ENCODE data around the gene P2RX3.
"Not testable (repeated sequence)": the region's sequence is repeated elsewhere in the genome, so short reads cannot be mapped to it uniquely, and the experiment has no call there.

Gene P2RX3

DNA sequence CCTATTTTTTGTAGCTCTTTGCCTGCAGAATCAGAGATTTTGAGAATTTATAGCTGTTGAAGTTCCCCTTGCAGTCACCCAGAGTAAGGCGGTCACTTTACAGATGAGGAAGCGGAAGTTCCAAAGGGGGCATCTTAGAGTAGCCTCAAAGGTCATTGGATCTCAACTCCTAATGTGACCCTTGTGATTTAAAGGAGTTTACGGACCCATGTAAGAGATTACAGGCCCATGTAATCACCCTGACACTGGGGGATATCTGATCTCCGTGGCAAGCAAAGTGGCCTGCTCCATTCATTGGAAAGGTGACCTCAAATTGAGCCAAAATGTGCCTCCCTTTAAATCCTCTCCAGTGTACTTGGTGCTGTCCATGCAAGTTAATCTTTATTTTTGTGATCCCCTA lies 15.7 kb downstream of the P2RX3 start:
- DNase-seq, result no peak

GRCh38 chr11:57354699-57355098 lies 16.5 kb downstream of the P2RX3 start:
- DNase-seq, result no peak

- DNase-seq, result no peak
These were observed 18.1 kb downstream of the P2RX3 start for GRCh38 chr11:57356268-57356667.

DNA sequence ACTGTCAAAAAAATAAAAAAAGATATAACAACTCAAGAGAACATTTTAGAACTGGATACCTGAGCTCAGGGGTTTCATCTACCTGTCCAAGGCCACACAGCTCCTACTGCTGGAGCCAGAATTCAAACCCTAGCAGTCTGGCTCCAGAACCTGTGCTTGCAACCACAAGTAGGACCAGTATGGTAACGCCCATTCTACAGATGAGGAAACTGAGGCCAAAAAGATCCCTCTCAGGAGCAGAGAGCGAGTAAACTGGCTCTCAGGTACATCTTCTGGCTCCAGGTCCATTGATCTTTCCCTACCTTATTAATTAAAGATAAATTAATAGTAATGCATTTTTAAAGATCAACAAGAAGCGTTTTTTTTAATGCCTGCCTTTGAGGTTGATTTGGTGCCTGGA lies 19.2 kb downstream of the P2RX3 start:
- no peak for DNase-seq

DNA sequence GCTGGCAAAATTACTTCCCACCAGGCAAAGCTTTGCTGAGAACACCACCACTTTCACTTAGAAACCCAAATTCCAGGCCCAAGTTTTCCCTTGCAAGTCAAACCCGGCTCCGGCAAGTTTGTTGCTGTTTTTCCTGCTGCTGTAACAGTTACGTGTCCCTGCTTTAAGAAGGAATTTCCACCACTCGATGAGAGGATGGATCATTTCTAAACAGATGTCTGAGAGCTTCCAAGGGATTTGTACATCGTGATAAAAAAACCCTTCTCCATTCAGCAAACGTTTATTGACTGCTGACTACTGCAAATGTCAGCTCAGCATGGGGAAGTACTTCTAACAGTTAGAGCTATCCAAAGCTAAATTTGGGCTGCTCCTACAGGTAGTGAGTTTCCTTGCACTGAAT lies 19.7 kb downstream of the P2RX3 start:
- no peak for DNase-seq

DNA sequence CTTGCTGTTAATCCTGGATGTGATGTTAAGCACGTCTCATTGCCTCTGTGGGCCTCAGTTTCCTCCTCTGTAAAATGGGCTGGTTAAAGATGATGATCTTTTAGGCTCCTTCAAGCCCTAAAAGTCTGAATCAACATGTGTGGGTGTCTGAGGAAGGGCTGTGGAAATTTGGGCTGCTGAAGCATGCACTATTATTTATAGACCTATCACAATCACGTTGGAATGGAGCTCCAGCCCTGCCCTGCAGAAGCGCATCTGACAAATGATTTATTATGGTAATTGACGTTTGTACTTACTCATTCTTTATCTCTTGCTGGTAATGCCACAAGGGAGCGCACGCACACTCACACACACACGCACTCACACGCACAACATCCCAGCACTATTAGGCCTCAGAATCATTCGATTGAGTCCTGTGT lies 20.4 kb downstream of the P2RX3 start:
- DNase-seq, result no peak

DNA sequence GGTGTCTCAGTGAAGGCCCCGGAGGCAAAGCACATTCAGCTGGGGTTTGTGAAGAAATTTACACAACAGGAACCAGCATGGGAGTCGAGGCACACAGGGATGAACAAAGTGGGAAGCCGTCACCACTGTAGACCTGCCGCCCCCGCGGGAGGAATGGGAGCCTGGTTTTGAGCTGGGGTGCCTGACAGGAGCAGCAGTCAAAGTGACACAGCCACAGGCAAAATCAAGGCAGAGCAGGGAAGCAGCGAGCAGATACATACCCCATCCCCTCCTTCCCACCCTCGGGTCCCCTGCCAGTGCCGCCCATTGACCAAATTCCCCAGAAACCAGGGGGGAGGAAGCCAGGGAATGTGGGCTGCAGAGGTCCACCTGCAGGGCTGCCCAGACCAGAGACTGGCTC lies 20.8 kb downstream of the P2RX3 start:
- no peak for DNase-seq

- DNase-seq, result no peak
These were observed 21.2 kb downstream of the P2RX3 start for GRCh38 chr11:57359396-57359795.

DNA sequence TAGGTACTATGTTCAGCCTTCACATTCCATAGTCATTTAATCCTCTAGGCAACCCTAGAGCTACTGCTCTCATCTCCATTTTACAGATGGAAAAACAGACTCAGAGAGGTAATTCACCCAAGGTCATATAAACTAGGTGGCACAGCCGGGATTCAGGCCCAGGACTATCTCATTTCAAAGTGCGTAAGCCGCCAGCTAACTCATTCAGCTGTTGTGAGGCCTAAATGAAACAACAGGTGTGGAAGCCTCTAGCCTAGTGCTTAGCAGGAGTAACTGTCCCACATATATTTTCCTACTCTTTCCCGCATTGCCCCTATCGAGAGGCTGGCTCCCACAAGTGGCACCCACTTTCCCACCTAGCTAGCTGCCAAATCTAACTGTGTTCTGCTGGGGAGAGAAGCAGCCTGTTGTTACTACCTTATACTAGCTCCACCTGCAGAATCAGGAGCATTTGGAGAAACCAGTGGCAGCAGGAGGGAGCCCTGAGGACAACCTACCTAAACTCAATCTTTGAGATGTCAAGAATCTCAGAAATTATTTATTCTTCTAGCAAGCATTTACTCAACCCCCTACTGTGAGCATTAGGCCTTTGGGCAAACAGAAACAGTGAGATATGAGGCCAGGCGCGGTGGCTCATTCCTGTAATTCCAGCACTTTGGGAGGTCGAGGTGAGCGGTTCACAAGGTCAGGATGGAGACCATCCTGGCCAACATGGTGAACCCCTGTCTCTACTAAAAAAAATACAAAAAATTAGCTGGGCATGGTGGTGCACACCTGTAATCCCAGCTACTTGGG lies 21.9 kb downstream of the P2RX3 start:
- no peak for DNase-seq

GRCh38 chr11:57360991-57361390 lies 22.8 kb downstream of the P2RX3 start:
- DNase-seq, result no peak

- DNase-seq, result not testable (repeated sequence)
These were observed 23.3 kb downstream of the P2RX3 start for GRCh38 chr11:57361420-57361819.

DNA sequence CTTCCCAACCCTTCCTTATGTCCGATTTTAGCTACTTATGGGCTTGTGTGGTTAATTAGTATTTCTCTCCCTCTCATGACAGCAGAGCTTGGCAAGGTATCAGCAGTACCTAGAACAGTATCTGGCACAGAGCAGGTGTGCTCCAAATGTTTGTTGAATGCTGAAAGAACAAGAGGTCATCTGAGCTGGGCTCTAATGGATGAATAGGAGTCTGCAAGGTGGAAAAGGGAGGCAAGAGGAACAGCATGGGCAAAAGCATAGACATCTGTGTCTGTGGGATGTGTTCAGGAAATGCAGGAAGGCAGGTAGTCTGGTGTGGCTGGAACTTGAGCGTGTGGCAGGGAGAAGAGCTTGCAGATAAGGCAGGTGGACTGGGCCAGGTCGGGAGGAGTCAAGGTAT lies 23.8 kb downstream of the P2RX3 start:
- DNase-seq, result no peak

DNA sequence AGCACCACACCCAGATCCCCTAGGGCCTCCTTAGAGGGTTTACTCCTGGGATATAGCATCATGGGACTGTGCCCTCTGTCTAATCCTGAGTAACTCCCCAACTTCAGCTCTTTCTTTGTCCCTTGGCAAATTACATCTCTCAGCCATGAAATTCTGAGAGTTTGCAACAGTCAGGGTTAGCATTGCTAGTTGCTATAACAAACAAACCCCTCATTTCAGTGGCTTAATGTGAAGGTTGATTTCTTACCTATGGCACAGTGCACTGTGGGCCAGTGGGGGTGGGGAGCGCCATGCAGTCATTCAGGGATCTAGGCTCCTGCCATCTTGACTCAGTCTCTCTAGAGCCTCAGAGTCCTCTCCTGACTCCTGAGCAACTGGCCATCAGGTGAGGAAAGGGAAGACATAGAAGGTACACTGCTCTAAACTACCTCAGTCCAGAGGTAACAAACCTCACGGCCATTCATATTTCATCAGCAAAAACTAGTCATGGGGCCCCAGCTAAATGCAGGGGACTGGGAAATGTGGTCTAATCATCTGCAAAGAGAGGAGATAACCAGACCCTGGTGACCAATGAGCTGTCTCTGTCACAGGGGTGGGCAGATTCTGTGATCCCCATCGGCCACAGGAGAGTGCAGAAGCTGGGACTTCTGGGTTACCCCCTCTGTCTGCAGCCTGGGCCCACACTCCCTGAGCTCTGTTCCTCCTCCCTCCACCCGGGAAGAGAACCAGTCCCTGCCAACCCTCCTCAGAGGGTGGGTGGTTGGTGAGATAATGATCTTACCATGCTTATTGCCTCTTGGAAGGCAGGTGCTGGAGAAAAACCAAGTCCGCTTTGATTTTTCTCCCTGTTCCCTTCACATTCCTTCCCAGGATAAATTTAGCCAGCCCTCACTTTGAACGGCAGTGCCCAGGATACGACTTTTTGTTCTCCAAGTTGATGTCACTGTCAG lies 25.3 kb downstream of the P2RX3 start:
- DNase-seq, result no peak

DNA sequence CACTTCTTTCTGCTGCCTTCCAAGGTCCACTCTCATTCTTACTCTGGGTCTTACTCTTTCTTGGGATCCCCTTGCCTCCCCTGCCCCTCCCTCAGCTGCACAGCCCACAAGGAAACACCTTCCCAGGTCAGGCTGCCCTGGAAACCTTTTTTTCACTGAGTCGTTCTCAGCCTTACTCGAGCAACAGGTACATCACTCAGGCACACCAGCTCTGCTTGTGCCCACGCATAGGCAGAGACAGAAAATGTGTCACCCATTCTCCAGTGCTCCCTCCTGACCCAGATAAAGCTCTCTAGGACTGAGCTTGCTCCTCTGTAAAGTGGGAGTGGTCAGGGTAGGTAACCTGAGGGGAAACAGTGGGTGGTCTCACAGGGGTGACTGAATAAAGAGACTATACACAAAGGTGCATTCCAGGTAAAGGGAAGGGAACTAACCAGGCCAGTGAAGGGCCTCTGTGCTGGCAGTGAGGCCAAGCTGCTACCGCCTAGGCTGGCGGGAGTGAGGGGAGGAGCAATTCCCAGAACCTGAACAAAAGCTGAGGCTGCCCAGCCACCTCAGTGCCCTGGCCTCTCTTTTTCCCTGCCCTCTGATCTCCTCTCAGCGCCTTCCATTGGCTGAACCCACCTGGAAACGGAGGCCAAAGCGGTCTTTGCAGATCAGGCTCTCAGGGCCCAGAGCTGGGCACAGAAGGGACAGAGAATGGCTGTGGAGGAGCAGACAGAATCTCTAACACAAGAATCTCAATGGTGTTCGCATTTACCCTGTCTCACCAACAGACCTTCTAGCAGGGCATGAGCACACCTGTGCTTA lies 26.9 kb downstream of the P2RX3 start:
- DNase-seq, result no peak

GRCh38 chr11:57368106-57368844 lies 30.1 kb downstream of the P2RX3 start:
- no peak for DNase-seq

- DNase-seq, result no peak
These were observed 30.7 kb downstream of the P2RX3 start for GRCh38 chr11:57368845-57369232.

GRCh38 chr11:57370251-57370650 lies 32.1 kb downstream of the P2RX3 start:
- DNase-seq, result no peak

DNA sequence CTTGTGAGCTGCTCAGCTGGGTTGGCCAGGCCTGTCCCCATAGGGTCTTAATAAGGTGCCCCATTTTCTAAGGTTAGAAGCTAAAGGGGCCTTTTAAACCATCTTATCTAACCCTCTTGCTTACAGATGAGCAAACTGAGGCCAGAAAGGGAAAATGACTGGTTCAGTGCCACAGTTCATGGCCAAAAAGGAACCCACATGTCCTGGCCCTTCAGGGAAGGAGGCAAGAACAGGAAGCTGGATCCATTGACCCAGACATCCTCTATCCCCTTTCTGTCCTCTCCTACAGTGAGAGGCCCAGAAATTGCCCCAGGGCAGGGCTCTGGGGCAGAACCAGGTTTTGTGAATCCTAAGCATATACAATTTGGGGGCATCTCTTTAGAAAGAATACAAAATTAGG lies 32.8 kb downstream of the P2RX3 start:
- no peak for DNase-seq

DNA sequence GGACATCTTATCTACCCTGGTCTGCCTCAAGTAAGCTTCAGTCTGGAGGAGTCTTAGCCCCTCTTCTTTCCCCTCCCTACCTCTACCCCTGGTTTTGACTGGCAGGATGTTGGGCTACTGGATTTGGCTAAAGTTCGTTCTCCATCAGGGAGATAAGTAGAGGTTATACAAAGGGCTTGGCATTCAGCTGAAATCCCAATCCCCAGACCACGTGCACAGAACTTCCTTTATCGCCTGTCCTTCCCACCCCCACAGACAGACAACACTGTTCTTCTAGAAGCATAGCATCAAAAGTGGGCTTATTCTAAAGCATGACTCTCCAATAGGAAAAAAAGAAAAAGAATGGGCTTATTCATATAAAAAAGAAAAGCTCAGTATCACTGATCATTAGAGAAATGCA lies 35.0 kb downstream of the P2RX3 start:
- no peak for DNase-seq

DNA sequence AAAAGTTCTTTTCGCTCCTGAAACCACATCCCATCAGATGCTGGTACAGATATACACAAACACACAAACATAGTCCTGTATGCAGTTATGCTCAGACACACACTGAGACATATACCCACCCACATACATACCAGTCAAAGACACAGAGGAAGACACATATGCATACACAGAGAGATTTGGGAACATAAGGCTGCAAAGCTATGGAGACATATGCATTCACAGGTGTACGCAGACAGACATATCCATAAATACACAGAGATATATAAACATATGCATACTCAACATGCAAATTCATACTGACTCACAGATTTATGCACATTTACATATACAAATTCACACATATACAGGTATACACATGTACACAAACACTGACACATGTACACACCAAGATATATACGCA lies 36.8 kb downstream of the P2RX3 start:
- DNase-seq, result no peak

DNA sequence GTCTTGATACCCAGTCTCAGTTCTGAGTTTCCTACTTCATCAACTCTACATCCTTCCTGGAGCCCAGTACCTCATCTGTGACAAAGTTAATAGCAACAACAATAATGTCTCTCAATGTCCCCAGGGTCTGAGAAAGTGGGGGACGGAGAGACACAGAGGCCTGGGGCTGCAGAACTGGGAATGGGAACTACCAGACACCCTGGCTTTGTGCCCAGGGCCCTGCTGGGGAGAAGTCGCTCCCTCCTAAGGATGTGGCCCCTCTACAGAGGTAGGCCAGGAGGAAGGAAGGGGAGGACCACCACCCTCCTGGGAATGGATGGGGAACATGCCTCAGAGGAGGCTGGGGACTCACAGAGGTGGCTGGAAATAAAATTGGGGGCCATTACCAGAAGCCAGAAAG lies 37.3 kb downstream of the P2RX3 start:
- no peak for DNase-seq
